Activated CD4-positive, alpha-beta T cell treated with anti-CD3 and anti-CD28 coated beads, Interleukin-2, amount 50 U/mL, for 4 hours (primary cell): Measurements from ENCODE around the gene TSPAN5.
"Not testable (repeated sequence)": the region's sequence is repeated elsewhere in the genome, so short reads cannot be mapped to it uniquely, and the experiment has no call there.

ENCODE experiments used
- DNase-seq, 2 experiments: peaks; one replicate each; pipeline ENCODE4 v3.0.0-alpha.2; 2020

Gene TSPAN5

GRCh38 chr4:98542011-98542410, 116.4 kb downstream of the TSPAN5 start:
- no peak for DNase-seq

DNA sequence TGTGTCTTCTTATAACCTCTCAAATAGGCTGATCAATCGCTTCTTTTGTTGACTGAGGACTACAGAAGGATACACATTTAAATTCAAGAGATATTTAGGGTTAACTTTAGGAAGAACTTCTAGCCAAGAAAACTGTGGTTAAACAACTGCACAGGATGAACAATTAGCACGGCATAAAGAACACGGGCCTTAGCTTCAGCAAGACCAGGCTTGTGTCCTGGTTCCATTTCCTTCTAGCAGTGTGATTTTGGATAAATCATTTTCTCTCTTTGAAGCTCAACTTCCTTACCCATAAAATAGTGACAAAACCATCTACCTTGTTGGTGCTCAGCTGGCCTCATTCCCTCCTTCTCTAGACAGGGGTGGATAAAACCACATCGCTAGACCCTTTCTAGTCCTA, 117.6 kb downstream of the TSPAN5 start:
- DNase-seq, result no peak

- no peak for DNase-seq
These were observed 118.7 kb downstream of the TSPAN5 start for GRCh38 chr4:98539741-98540140.

DNA sequence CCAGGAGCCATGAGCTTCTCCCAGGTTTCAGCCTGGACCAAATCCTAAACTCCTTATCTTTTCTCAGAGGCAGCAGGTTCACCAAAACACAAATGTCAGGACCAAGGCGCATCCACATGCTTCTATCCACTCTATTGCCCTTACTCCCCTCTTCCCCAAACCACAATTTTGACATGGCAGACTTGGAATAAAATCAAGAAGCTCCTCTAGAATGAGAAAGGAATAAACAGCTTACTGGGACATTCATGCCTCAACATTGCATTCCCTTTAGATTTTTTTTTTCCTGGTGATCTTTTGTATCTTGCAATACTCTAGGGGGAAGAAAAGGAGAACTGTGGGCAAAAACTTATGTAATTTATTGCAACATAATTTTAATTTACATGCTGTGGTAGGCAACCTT, 119.1 kb downstream of the TSPAN5 start:
- no peak for DNase-seq

DNA sequence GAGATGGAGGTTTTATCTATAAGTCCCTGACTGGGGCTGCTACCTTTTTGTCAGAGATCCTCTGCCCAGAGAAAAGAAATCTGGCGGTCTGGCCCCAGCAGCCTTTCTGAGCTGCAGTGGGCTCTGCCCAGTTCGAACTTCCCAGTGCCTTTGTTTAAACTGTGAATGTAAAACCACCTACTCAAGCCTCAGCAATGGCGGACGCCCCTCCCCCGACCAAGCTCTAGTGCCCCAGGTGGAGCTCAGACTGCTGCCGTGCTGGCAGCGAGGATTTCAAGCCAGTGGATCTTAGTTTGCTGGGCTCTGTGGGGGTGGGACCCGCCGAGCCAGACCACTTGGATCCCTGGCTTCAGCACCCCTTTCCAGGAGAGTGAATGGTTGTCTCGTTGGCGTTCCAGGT, 121.8 kb downstream of the TSPAN5 start:
- DNase-seq, result no peak

DNA sequence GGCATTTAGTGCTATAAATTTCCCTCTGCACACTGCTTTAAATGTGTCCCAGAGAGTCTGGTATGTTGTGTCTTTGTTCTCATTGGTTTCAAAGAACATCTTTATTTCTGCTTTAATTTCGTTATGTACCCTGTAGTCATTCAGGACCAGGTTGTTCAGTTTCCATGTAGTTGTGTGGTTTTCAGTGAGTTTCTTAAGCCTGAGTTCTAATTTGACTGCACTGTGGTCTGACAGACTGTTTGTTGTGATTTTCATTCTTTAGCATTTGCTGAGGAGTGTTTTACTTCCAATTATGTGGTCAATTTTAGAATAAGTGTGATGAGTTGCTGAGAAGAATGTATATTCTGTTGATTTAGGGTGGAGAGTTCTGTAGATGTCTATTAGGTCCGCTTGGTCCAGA, 124.3 kb downstream of the TSPAN5 start:
- not testable (repeated sequence) for DNase-seq

DNA sequence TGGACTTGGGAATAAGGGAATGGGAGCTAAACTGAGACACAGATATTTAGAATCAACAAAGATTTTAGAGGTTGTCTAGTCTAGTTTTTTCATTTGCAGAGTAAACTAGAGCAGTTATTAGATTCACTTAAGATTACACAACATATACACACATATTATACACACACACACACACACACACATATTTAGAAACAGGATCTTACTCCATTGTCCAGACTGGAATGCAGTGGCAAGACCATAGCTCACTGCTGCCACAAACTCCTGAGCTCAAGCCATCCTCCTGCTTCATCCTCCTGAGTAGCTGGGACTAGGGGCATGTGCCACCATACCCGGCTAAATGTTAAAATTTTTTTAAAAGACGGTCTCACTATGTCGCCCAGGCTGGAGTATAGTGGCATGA, 127.8 kb downstream of the TSPAN5 start:
- DNase-seq, result no peak

- no peak for DNase-seq
These were observed 128.3 kb downstream of the TSPAN5 start for GRCh38 chr4:98529970-98530569.

DNA sequence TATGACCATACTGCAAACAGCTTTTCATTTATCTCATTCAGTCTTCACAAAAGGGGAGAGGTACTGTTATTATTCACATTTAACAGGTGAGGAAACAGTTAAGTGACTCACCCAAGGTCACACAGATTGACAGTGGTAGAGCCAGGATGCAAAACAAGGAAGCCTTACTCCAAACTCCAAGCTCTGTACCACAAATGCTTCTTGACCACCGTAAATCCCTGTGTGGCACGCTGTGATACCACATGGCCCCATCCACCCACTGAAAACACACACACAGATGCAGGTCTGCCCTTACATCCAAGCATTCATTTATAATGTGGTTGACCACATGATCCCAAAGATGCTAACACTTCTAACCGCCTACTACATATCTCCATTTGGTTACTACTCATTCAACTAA, 129.5 kb downstream of the TSPAN5 start:
- no peak for DNase-seq

- DNase-seq, result no peak
These were observed 130.7 kb downstream of the TSPAN5 start for GRCh38 chr4:98527534-98528269.

- DNase-seq, result no peak
These were observed 134.2 kb downstream of the TSPAN5 start for GRCh38 chr4:98524230-98524629.

- no peak for DNase-seq
These were observed 135.6 kb downstream of the TSPAN5 start for GRCh38 chr4:98522636-98523395.

DNA sequence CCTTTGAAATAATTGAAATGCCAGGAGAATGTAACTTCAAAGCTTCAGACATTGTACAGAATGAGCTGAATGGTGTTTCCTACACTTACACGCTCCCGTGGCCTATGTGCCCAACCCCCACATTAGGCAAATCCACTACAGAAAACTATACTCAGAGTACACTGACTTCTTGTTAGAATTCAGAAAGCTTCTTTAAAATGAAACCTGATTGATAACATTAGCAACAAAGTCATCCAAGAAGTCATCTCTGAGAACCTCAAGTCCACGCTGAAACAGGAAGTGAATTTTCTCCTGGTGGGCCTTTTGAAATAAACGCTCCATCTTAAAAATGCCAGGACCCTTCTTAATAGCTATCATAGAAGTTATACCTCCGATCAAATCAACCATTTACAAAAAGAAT, 136.3 kb downstream of the TSPAN5 start:
- no peak for DNase-seq

DNA sequence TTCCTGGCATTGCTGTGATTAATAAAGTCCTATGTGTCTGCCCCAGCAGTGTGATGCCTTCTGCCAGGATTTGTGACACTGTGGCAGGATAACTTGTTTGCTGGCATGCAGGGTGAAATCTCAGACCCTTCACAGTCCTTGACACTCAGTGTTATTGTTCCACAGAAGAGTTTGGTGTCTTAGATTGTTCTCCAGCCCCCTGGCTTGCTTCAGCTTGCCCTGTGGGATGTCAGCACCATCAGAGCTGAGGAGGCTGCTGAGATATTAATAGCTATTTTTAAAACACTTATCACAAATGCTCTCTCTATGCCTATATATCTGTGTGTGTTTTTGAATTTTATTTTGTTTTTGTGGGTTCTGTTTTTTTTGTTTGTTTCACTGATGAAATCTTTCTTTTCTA, 136.9 kb downstream of the TSPAN5 start:
- no peak for DNase-seq

- no peak for DNase-seq
These were observed 139.0 kb downstream of the TSPAN5 start for GRCh38 chr4:98519268-98519977.

GRCh38 chr4:98518559-98519267, 139.7 kb downstream of the TSPAN5 start:
- DNase-seq, result no peak

GRCh38 chr4:98517218-98518021, 141.0 kb downstream of the TSPAN5 start:
- no peak for DNase-seq

- DNase-seq, result no peak
These were observed 141.8 kb downstream of the TSPAN5 start for GRCh38 chr4:98516441-98517217.

GRCh38 chr4:98516042-98516440, 142.4 kb downstream of the TSPAN5 start:
- no peak for DNase-seq

DNA sequence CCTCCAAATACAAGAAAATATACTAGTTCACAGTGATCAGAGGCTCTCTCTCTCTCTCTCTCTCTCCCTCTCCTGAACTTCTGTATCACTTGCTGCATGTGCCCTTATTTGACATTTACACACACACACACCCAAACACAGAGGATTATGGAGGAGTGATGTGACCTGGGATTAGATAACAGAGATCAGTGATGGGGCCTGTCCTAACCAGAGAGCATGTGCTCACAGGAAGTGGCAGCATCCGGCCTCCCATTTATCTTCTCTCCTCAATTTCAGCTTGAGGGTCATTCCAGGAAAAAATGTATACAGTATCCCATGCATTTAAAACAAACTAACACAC, 143.0 kb downstream of the TSPAN5 start:
- no peak for DNase-seq
